HEK293 (cell line): ENCODE measurements around the gene UGT2A3.

ENCODE experiments used
- ZNF274 ChIP-seq, 2 experiments: fragments of 200-500 bp in 1 of 2; fragments of 450-650 bp in 1 of 2; sonication (Bioruptor generic) in 1 of 2; formaldehyde crosslinking in 1 of 2; IDR thresholded peaks; 2 replicates each; pipeline versions ENCODE4 v1.5.1 to v1.6.1; 2014 to 2016; ENCODE audit warnings: borderline replicate concordance in 1 of 2, inconsistent platforms in 1 of 2, low read length in 1 of 2, missing biosample characterization in 1 of 2, missing genetic modification characterization in 1 of 2
- TF ChIP-seq, protein P1 (sequence below): fragments of 450-650 bp; formaldehyde crosslinking; IDR thresholded peaks from 2 replicates; pipeline ENCODE4 v1.5.1; 2016; ENCODE audit warnings: missing biosample characterization, missing genetic modification characterization
- TF ChIP-seq, protein P2 (sequence below): fragments of 450-650 bp; formaldehyde crosslinking; IDR thresholded peaks from 2 replicates; pipeline ENCODE4 v1.5.1; 2017; ENCODE audit warnings: missing biosample characterization, missing genetic modification characterization

GRCh38 chr4:68953056-68953596, 1.5 kb upstream of the UGT2A3 start:
- TF ChIP-seq, protein P1, sequence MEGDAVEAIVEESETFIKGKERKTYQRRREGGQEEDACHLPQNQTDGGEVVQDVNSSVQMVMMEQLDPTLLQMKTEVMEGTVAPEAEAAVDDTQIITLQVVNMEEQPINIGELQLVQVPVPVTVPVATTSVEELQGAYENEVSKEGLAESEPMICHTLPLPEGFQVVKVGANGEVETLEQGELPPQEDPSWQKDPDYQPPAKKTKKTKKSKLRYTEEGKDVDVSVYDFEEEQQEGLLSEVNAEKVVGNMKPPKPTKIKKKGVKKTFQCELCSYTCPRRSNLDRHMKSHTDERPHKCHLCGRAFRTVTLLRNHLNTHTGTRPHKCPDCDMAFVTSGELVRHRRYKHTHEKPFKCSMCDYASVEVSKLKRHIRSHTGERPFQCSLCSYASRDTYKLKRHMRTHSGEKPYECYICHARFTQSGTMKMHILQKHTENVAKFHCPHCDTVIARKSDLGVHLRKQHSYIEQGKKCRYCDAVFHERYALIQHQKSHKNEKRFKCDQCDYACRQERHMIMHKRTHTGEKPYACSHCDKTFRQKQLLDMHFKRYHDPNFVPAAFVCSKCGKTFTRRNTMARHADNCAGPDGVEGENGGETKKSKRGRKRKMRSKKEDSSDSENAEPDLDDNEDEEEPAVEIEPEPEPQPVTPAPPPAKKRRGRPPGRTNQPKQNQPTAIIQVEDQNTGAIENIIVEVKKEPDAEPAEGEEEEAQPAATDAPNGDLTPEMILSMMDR (tag by site-specific recombination), result no peak
- TF ChIP-seq, protein P2, sequence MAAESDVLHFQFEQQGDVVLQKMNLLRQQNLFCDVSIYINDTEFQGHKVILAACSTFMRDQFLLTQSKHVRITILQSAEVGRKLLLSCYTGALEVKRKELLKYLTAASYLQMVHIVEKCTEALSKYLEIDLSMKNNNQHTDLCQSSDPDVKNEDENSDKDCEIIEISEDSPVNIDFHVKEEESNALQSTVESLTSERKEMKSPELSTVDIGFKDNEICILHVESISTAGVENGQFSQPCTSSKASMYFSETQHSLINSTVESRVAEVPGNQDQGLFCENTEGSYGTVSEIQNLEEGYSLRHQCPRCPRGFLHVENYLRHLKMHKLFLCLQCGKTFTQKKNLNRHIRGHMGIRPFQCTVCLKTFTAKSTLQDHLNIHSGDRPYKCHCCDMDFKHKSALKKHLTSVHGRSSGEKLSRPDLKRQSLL, result no peak
- no peak for TF ChIP-seq ZNF274 (IDR thresholded peaks at IDR 0.05; ENCODE audit: low read length)
- TF ChIP-seq ZNF274 (tag by site-specific recombination; IDR thresholded peaks at IDR 0.05; ENCODE audit: borderline replicate concordance), result no peak
